Uterine smooth muscle cell (primary cell): ENCODE data around the gene GNB1L. TPM values are rescaled to one million over a fixed set of nuclear protein-coding genes. Genes with fewer than 3 reads are reported as not detected.

ENCODE experiments used
- total RNA-seq: library from RNA; depleted of rRNA; stranded (reverse); fragments of >200 nt; gene quantifications from 2 replicates; pipeline ENCODE4 v1.2.3, GENCODE V29; 2014

The GNB1L gene, protein sequence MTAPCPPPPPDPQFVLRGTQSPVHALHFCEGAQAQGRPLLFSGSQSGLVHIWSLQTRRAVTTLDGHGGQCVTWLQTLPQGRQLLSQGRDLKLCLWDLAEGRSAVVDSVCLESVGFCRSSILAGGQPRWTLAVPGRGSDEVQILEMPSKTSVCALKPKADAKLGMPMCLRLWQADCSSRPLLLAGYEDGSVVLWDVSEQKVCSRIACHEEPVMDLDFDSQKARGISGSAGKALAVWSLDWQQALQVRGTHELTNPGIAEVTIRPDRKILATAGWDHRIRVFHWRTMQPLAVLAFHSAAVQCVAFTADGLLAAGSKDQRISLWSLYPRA
- 10.5 and 18.8 TPM in 2 replicates for total RNA-seq

GRCh38 chr22:19854778-19855503 lies at the start of gene GNB1L, which contains the start of gene RTL10:
GNB1L (minus strand) TSS chr22:19854874; CDS start chr22:19821355, 33,519 bp downstream.
RTL10 (minus strand) TSS chr22:19854874; CDS start chr22:19852261, 2,613 bp downstream.

DNA sequence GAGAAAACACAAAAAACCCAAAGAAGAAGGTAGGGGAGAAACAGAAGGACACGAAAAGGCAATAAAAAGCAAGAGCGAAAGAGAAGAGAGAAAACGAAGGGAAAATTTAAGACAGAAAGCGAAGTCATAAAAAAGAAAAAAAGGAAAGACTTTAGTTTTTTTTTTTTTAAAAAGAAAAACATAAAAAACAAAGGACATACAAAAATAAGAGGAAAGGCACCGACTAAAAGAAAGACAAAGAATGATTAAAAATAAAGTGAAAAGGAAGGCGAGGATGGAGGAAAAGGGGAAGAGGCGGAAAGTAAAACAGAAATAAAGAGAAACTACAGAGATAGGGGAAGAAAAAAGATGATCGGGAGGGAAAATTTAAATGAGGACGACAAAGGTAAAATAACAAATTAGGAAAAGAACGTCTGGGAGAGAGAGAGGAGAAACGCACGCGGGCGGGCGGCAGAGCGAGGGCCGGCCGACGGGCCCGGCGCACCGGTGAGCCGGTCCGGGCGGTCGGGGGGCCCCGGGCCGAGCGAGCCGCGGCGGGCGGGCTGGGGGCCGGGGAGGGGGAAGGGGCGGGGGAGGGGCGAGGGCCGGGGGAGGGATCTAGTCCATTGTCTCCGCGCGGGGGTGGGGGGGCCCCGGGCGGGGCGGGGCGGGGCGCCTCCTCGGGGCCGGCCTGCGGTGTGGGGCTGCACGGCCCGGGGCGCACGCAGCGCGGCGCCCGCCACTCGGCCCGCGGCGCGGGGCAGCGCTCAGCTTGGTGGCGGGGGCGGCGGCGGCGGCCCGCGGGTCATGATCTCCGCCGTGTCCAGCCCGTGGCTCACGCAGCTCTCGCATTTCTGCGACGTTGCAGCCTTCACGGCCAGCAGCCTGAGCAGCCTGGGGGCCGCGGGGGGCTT lies 94.4 kb downstream of the GNB1L start, which contains the start of gene TBX1:
Gene TBX1 (plus strand): TSS at position 721 of the 893 bp plus-strand sequence. CDS start 66 bp downstream, at position 787.

Other genes with a start within 250 kb of the GNB1L start
- 14.8 and 39.5 TPM in 2 replicates for gene SEPTIN5, start 140.4 kb downstream of the GNB1L start, total RNA-seq
- gene GP1BB, start 131.3 kb downstream of the GNB1L start, total RNA-seq, result 0.89 and 2.7 TPM in 2 replicates
- gene TBX1, start 94.1 kb downstream of the GNB1L start, total RNA-seq, result 0.12 TPM in 1 of 2 replicates, not detected in the other
- 8.3 and 11.6 TPM in 2 replicates for gene RTL10, start within 50 bp of the GNB1L start, total RNA-seq
- gene COMT, start 86.9 kb upstream of the GNB1L start, total RNA-seq, result 210 and 308 TPM in 2 replicates
- 23.4 and 25.9 TPM in 2 replicates for gene TXNRD2, start 86.9 kb upstream of the GNB1L start, total RNA-seq
- 12.4 and 30.0 TPM in 2 replicates for gene ARVCF, start 161.9 kb upstream of the GNB1L start, total RNA-seq
- 56.7 and 62.5 TPM in 2 replicates for gene TANGO2, start 166.2 kb upstream of the GNB1L start, total RNA-seq
- 26.5 and 32.9 TPM in 2 replicates for gene DGCR8, start 225.4 kb upstream of the GNB1L start, total RNA-seq